Nephron progenitor cell (in vitro differentiated cells): Measurements from ENCODE around the gene RBKS.

Experiments
- DNase-seq: peaks from one replicate; pipeline ENCODE4 v3.0.0; 2021
- H3K27ac Mint-ChIP-seq: 2 replicates; pipeline ENCODE4 v1.8.0; 2021; ENCODE audit warnings: mild to moderate bottlenecking, moderate library complexity, mixed read lengths
- H3K27me3 Mint-ChIP-seq: 2 replicates; pipeline ENCODE4 v1.8.0; 2021; ENCODE audit warnings: mild to moderate bottlenecking, low read depth, mixed read lengths; ENCODE audit not compliant: poor library complexity
- H3K36me3 Mint-ChIP-seq: 2 replicates; pipeline ENCODE4 v1.8.0; 2021; ENCODE audit warnings: low read depth, mixed read lengths
- H3K4me1 Mint-ChIP-seq: 2 replicates; pipeline ENCODE4 v1.8.0; 2021; ENCODE audit warnings: mixed read lengths
- H3K4me3 Mint-ChIP-seq: 2 replicates; pipeline ENCODE4 v1.8.0; 2021; ENCODE audit warnings: mild to moderate bottlenecking, moderate library complexity, mixed read lengths
- H3K9me3 Mint-ChIP-seq: 2 replicates; pipeline ENCODE4 v1.8.0; 2021; ENCODE audit warnings: mild to moderate bottlenecking, moderate library complexity, mixed read lengths
- TF ChIP-seq, protein P1 (sequence below): fragments of 200-600 bp; sonication (generic); IDR thresholded peaks from 2 replicates; pipeline ENCODE4 v1.5.0; 2021; ENCODE audit warnings: antibody characterized with exemption

The RBKS gene

DNA sequence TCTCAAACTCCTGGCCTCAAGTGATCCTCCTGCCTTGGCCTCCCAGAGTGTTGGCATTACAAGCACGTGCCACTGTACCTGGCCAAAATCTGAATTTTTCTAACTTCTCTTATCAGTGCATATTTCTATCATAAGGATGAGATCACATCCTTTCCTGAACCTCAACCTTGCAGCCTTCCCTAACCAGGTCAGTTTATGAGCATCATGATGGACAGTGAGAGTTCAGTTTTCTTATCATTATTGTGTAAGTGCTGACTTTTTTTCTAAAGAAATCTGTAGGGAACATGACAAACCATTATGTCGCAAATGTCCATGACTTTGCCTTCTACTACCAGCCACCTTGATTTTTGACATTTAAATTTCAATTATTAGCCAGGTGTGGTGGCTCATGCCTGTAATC is 87.1 kb downstream of the RBKS start:
- no peaks in the 10 kb centered on the region for H3K27me3 Mint-ChIP-seq
- TF ChIP-seq, protein P1, sequence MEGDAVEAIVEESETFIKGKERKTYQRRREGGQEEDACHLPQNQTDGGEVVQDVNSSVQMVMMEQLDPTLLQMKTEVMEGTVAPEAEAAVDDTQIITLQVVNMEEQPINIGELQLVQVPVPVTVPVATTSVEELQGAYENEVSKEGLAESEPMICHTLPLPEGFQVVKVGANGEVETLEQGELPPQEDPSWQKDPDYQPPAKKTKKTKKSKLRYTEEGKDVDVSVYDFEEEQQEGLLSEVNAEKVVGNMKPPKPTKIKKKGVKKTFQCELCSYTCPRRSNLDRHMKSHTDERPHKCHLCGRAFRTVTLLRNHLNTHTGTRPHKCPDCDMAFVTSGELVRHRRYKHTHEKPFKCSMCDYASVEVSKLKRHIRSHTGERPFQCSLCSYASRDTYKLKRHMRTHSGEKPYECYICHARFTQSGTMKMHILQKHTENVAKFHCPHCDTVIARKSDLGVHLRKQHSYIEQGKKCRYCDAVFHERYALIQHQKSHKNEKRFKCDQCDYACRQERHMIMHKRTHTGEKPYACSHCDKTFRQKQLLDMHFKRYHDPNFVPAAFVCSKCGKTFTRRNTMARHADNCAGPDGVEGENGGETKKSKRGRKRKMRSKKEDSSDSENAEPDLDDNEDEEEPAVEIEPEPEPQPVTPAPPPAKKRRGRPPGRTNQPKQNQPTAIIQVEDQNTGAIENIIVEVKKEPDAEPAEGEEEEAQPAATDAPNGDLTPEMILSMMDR: no peak
- no peaks in the 10 kb centered on the region for H3K36me3 Mint-ChIP-seq
- no peak overlapping the region for H3K27ac Mint-ChIP-seq
- no peak for DNase-seq
- no peaks in the 10 kb centered on the region for H3K9me3 Mint-ChIP-seq
- no peak overlapping the region for H3K4me3 Mint-ChIP-seq
- no peaks in the 10 kb centered on the region for H3K4me1 Mint-ChIP-seq

DNA sequence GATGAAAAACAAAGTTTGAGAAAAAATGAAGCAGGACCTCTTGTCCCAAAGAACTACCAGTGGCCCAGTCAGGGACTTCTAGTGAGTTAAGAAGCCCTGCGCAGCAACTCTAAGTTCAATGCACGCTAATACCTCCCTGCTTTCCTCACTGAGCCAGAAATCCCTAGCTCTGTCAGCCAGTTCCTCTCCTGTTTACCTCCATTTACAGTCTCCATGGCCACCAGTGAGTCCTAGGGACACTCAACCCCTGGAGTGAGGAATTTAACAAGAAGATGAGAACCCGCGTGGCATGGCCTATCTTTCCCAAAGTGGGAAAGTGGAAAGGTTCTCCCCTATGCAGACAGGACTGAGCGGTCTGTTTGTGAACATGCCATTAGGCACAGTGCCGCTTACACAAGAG is 87.6 kb downstream of the RBKS start:
- Mint-ChIP-seq H3K4me1 (no peaks in the 10 kb centered on the region), H3K4me3 (no peak overlapping the region), H3K9me3 (no peaks in the 10 kb centered on the region), H3K36me3 (no peaks in the 10 kb centered on the region), H3K27ac (no peak overlapping the region), H3K27me3 (no peaks in the 10 kb centered on the region)
- TF ChIP-seq, protein P1: no peak
- no peak for DNase-seq

DNA sequence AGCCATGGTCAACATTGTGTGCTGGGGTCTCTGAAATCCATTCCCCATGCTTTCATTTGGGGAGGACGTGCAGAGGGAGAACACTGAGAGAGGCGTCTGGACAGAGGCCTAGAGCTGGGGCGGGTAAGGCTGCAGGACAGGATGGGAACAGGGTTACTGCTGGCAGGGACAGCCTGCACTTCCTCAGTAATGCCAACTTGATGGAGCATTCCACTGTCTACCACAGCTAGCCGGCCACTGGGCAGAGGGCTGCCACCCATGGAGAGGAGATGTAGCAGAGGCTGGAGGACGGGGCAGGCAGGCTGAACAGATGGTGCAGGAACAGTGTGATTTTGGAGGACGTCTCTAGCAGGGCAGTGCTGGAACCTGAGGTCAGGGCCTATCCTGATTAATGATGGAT is 89.3 kb downstream of the RBKS start:
- no peak for DNase-seq
- TF ChIP-seq, protein P1: no peak
- H3K4me3 Mint-ChIP-seq: no peak overlapping the region
- no peaks in the 10 kb centered on the region for H3K36me3 Mint-ChIP-seq
- H3K9me3 Mint-ChIP-seq: no peaks in the 10 kb centered on the region
- H3K4me1 Mint-ChIP-seq: no peaks in the 10 kb centered on the region
- H3K27me3 Mint-ChIP-seq: peaks cover 2% of the 10 kb centered on the region
- peak overlapping the region; percentile 26 for H3K27ac Mint-ChIP-seq

DNA sequence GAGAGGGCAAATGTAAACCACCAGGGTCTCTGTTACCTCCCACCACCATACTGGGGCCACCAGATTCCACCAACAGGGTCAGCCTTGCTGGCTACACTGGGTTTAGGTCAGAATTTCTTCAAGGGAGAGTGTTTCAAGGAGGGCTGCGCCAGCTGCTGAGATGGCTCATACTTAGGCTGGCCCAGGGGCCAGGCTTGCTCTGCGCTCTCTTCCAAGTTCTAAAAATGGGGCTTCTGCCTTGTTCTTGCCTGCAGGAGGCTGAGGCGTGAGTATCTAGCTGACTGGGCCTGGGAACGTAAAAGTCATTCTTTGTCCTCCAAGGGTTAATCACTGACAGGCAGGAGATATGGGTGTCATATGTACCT is 90.6 kb downstream of the RBKS start:
- H3K27me3 Mint-ChIP-seq: peaks cover 2% of the 10 kb centered on the region
- no peaks in the 10 kb centered on the region for H3K9me3 Mint-ChIP-seq
- DNase-seq: no peak
- no peaks in the 10 kb centered on the region for H3K4me1 Mint-ChIP-seq
- peak overlapping the region; percentile 58 for H3K27ac Mint-ChIP-seq
- no peaks in the 10 kb centered on the region for H3K36me3 Mint-ChIP-seq
- TF ChIP-seq, protein P1: no peak
- H3K4me3 Mint-ChIP-seq: no peak overlapping the region

- TF ChIP-seq, protein P1: no peak
Measured at GRCh38 chr2:27798948-27799645, 91.1 kb downstream of the RBKS start.

GRCh38 chr2:27798486-27798885 is 91.7 kb downstream of the RBKS start:
- no peak for DNase-seq
- H3K4me1 Mint-ChIP-seq: no peaks in the 10 kb centered on the region
- no peaks in the 10 kb centered on the region for H3K36me3 Mint-ChIP-seq
- TF ChIP-seq, protein P1: no peak
- H3K27ac Mint-ChIP-seq: no peak overlapping the region
- no peaks in the 10 kb centered on the region for H3K9me3 Mint-ChIP-seq
- H3K27me3 Mint-ChIP-seq: peaks cover 2% of the 10 kb centered on the region
- no peak overlapping the region for H3K4me3 Mint-ChIP-seq

More at GRCh38 chr2:27798948-27799645, 91.1 kb downstream of the RBKS start:
- no peak for DNase-seq
- Mint-ChIP-seq H3K9me3 (no peaks in the 10 kb centered on the region), H3K36me3 (no peaks in the 10 kb centered on the region), H3K27me3 (peaks cover 2% of the 10 kb centered on the region), H3K4me3 (no peak overlapping the region), H3K4me1 (no peaks in the 10 kb centered on the region), H3K27ac (peak overlapping the region; percentile 58)
